SIG-M5 treated with dmso at 0.1 percent for 504 hours (cell line): ENCODE data around the gene EXD3.
A peak's percentile ranks its signal among the peaks of the same experiment; 100 is the strongest.

Source experiments
- DNase-seq: peaks from one replicate; lab custom pipeline; 2025; ENCODE audit not compliant: unreplicated experiment; lab: John Stamatoyannopoulos, UW

EXD3 gene

DNA sequence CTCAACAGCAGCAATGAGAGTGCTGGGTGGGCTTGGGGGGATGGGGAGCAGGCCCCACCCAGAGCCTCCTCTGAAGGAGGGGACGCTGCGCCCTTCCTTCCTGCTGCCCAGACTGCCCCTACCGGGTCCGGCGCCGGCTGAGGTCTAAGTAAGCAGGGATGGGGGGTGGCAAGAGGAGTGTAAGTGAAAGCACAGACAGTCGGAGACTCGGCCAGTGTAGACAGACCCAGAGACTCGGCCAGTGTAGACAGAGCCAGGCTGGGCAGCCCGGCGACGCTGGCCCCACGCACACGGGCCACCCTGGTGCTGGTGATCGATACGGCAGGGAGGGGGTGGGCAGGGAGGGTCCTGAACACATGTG is 25.6 kb upstream of the EXD3 start:
- DNase-seq, result no peak

GRCh38 chr9:137447722-137448601 is 25.0 kb upstream of the EXD3 start:
- DNase-seq, result no peak

DNA sequence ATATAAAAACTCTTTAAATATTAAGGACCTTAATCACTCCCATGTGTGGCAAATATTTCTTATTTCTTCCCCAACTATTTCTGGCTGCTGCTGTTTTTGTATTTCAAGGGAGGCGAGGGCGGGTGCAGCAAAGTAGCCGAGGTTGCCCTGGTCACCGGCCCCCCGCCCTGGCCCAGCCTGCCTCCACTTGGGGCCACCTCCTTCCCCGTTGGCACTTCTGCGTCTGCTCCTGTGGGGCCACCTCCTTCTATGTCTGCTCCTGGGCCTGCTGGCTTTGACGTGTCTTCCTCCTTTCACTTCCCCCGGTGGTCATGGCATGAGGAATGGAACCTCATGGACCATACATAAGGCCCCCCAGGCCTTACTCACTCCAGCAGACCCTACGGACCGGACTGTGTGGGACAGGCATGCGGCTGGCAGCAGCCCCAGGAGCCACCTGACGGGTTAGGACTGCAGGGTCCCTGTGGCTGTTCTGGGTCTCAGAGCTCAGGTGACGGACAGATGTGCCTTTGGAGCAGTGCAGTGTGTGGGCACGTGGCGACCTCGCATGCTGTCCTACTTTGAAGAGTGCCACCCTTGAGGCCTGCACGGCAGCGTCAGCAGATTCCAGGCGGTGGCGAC is 24.0 kb upstream of the EXD3 start:
- peak; percentile 52 for DNase-seq

GRCh38 chr9:137445930-137446431 is 23.0 kb upstream of the EXD3 start:
- DNase-seq, result no peak

- peak; percentile 58 for DNase-seq
Observed at GRCh38 chr9:137445275-137445807, 22.4 kb upstream of the EXD3 start.

- no peak for DNase-seq
Observed at GRCh38 chr9:137444106-137444790, 21.3 kb upstream of the EXD3 start.

DNA sequence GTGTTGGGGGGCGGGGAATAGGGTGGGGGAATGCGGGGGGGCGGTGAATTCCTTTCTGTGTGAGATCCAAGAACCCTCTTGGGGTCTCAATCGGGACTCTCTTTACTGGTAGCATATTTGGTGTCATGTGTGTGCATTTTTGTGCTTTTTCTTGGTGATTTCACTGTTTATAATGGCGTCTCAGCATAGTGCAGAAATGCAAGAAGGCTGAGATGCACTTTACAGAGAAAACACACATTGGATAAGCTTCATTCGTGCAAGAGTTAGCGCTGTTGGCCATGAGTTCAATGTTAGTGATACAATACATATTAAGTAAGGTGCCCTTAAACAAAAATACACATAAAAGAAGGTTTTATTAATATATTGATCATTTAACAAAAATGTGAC is 19.0 kb upstream of the EXD3 start:
- DNase-seq, result no peak

DNA sequence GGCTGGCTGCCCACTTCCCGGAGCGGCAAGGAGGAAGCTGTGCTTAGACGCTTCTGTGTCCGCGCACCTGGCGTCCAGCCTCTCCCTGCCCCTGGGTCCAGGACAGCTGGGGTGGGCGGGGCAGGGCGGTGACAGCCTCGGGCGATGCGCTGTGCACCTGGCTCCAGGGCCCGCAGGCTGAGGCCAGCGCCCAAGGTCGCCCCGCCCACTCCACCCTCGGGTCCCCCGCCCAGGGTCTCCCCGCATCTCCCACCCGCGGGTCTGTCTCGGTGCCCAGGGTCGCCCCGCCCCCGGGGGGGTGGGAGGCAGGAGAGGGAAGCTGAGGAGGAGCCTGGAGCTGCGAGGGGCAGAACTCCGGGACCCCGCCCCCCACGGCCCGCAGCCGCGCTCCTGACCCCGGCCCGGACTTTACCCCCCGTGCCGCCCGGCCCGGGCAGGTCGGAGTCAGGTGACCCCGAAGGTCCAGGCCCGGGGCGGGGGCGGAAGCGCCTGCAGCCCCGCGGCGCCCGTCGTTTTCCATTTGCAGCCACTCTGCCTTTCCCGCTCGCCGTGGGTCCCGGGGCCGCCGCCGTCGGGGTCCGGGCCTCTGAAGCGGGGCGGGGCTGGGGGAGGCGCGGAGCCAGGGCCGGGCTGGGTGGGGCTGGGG is 18.4 kb upstream of the EXD3 start, which contains the start of gene ENTPD8:
Gene ENTPD8, minus strand, starts transcription at position 69 of the 646 bp plus-strand sequence. CDS start 3,072 bp downstream, outside the sequence.
- DNase-seq, result no peak

GRCh38 chr9:137439158-137439714 is 16.3 kb upstream of the EXD3 start:
- DNase-seq, result no peak

DNA sequence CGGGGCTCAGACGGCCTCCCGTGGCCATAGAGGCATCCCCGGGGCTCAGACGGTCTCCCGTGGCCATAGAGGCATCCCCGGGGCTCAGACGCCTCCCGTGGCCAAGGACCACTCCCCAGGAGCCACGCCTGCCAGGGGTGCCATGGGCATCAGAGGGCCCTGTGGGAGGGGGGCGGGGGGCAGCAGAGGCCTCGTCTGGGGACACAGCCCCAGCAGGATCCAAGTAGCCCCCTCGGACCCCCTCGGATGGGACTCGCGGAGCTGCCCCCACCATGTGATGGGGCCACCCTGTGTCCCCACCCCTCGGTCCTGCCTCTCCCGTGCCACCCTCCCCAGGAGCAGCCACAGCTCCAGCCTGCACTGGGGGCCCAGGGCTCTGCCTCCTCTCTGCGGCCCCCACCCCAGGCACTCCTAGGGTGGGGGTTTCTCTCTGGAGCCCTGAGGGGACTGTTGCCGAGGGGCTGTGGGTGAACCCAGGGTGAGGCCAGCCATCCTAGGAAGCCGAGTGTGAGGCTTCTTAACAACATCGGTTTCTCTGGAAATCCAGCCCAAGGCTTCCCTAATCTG is 15.7 kb upstream of the EXD3 start:
- DNase-seq, result no peak

GRCh38 chr9:137437691-137438590 is 15.0 kb upstream of the EXD3 start:
- DNase-seq, result no peak

DNA sequence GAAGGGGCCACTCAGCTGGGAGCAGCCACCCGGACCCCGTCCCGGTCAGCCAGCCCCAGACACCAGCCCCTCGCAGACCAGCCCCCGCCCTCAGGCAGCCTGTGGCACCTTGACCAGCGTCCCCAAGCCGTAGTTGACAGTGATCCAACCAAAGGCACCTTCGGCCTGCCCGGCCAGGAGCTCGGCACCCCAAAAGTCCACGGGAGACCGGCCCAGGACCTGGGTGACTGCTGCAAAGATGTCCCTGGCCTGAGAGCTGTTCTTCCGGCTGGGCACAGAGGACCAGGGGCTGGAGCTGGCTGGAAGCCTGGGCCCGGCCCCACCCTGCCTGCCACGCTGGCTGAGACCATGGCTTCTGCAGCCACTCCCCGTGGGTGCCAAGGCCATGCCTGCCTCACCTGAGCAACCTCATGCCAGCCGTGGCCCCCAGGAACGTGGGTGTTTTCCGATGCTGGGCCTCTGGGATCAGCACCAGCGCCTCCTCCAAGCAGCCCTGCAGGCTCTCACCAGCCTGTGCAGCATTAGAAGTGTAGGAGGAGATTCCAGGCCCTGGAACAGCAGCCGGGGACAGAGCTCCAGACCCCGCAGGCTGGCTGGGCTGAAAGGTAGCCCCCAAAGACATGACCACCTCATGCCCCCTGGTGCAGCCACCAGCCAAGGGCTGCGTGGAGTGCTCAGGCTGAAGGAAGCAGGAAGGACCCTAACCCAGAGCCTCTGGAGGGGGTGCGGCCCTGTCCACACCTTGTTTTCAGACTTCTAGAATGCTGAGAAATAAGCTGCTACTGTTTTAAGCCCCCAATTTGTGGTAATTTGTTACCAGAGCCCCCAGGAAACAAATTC is 14.0 kb upstream of the EXD3 start:
- no peak for DNase-seq

- no peak for DNase-seq
Observed at GRCh38 chr9:137435980-137436760, 13.2 kb upstream of the EXD3 start.

DNA sequence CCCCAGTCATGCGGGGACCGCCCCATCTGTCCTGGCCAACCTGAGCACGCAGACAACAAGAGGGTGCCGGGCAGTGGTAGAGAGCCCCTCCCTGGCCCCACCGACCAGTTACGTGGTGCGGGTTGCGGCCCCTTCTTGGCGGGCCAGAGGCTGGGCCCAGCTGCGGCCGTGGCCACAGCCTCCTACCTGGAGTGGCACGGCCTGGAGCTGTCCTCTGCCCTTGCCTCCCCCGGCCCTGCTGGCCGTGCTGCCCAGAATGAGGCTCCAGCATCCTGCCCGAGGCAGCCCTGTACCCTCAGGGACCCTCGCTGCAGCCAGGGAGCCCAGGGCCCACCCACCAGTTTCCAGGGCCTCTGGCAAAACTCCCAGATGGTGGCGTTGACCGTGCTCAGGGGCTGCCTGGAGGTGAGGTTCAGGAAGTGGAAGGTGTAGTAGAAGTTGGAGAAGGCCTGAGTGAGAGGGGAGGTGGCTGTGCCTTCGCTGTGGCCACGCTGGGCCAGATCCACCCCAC is 12.5 kb upstream of the EXD3 start:
- DNase-seq, result no peak

DNA sequence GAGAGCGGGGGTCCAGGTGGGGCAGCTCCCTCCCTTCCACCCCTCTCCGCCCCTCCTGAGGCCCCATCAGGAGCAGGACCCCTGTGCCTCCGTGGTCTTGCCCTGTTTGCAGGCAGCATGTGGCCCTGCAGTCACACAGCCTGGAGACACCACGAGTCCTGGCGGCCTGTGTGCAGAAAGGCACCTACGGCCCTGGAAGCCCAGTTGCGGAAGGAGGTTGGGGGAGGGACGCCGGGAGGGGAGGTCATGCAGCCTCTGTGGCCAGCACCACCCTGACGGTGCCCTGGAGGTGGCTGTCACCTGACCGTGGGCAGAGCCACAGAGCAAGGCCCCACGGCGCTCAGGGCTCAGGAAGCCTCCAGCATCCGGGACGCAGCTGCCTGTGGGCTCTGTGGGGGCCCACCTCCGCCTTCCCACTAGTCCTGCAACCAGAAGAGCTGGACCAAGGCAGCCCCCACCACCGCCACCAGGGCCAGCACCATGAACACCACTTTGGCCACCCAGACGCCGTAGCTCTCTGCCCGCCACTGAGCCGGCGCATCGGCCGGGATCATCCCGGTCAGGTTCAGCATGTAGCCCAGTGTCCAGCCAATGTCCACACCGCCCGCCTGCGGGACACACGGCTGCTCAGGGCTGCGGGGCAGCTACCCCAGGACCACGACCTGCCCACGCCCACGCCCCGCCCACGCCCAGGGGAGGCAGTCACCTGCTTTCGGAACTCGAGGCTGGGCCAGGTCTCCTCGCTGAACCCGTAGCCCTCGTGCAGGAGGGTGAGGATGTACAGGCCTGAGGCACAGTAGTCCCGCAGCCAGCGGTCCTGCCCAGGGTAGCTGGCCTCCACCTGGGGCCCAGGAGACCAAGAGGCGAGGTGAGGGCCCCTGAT is 11.8 kb upstream of the EXD3 start:
- DNase-seq, result no peak

DNA sequence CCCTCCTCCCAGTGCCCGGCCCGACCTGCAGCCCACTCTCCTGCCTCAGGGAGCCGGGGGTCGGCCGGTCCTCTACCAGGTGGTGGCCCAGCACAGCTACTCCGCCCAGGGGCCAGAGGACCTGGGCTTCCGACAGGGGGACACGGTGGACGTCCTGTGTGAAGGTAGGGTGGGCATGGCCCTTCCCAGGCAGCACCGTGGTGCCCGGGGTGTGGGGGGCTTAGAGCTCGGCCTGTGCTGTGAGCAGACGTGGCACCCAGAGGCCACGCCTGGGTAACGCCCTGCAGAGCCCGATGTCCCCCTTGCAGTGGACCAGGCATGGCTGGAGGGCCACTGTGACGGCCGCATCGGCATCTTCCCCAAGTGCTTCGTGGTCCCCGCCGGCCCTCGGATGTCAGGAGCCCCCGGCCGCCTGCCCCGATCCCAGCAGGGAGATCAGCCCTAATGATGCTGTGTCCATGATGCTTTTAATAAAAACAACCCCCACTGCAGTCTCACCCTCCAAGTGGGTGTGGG is 11.0 kb upstream of the EXD3 start:
- DNase-seq, result no peak
